Measurements from ENCODE around the gene COTL1.

Gene COTL1

DNA sequence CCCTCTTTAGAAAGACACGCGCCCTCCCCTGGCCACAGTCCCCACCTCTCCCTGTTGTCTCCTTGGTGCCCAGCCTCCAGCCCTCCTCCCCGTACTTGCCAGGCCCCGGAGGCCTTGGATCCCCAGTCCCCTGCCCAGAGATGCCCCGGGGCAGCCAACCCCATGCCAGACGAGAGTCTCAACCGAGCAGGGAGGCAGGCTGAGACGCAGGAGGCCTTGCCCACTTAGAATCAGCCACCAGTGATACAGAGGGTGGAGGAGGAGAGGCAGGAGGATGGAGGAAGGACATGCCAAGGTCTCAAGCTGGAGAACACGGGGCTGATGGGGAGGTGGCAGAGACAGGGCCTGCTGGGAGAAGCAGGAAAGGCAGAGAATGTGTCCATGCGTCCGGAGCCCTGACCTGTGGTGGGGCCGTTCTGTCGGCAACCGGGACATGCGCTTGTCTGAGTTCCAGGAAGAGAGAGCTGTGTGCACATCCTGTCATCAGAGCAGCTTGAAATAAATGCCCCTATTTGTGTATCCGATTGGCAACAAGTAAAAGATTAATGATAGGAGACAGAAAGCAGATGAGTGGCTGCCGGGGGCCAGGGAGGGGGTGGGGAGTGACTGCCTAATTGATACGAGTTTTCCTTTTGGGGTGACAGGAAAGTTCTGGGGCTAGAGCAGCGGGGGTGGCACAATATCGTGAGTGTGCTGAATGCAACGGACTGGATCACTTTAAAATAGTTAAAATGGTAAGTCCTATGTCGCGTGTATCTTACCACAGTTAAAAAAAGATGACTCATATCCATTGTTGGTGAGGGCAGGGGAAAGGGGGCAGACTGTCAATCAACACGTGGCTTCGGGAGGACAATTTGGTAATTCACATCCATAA, 68.7 kb downstream of the COTL1 start:
- Histone ChIP-seq H3K4me3 (ENCODE audit: low read depth in 1 of 5, low read length in 5 of 5) (peak overlapping the region in 1 of 5 donors; percentile 3), H3K27ac (ENCODE audit: low read depth, low read length) (no peak overlapping the region), H3K9me3 (ENCODE audit: control insufficient read depth in 5 of 5, low read length in 5 of 5) (no peaks in the 10 kb centered on the region), H3K27me3 (ENCODE audit: control insufficient read depth in 5 of 5, insufficient read depth in 4 of 5, low read length in 5 of 5) (peaks cover 0 to 15% (median 5%) of the 10 kb centered on the region in 5 donors), H3K9ac (ENCODE audit: low read length in 5 of 5) (no peak overlapping the region), H3K4me1 (ENCODE audit: control insufficient read depth in 5 of 5, insufficient read depth in 5 of 5, low read length in 5 of 5) (peaks cover 0 to 21% (median 4%) of the 10 kb centered on the region in 5 donors), H3K36me3 (ENCODE audit: control insufficient read depth in 5 of 5, insufficient read depth in 5 of 5, low read length in 5 of 5) (no peaks in the 10 kb centered on the region)

DNA sequence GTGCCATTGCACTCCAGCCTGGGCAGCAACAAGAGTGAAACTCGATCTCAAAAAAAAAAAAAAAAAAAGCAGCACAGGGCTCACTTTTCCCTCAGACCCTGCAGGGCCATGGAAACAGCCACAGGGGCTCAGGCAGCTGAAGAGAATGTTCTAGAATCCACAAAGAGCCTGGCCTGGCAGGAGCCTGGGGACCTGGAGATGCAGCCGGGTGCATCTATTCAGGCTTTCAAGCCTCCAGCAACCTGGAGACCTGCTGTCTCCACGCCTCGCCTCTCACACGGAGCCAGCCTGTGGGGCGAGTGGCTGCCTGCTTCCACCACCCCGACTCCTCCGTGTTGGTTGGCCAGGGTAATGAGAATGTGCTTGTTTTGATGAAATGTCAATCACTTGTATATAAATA, 69.4 kb downstream of the COTL1 start:
- no peak overlapping the region for H3K4me3 ChIP-seq (ENCODE audit: low read depth in 1 of 5, low read length in 5 of 5)
- no peak overlapping the region for H3K27ac ChIP-seq (ENCODE audit: low read depth, low read length)
- H3K9me3 ChIP-seq (ENCODE audit: control insufficient read depth in 5 of 5, low read length in 5 of 5), result no peaks in the 10 kb centered on the region
- no peaks in the 10 kb centered on the region for H3K36me3 ChIP-seq (ENCODE audit: control insufficient read depth in 5 of 5, insufficient read depth in 5 of 5, low read length in 5 of 5)
- H3K4me1 ChIP-seq (ENCODE audit: control insufficient read depth in 5 of 5, insufficient read depth in 5 of 5, low read length in 5 of 5), result peaks cover 0 to 24% (median 4%) of the 10 kb centered on the region in 5 donors
- H3K27me3 ChIP-seq (ENCODE audit: control insufficient read depth in 5 of 5, insufficient read depth in 4 of 5, low read length in 5 of 5), result peaks cover 0 to 15% (median 5%) of the 10 kb centered on the region in 5 donors
- H3K9ac ChIP-seq (ENCODE audit: low read length in 5 of 5), result no peak overlapping the region

DNA sequence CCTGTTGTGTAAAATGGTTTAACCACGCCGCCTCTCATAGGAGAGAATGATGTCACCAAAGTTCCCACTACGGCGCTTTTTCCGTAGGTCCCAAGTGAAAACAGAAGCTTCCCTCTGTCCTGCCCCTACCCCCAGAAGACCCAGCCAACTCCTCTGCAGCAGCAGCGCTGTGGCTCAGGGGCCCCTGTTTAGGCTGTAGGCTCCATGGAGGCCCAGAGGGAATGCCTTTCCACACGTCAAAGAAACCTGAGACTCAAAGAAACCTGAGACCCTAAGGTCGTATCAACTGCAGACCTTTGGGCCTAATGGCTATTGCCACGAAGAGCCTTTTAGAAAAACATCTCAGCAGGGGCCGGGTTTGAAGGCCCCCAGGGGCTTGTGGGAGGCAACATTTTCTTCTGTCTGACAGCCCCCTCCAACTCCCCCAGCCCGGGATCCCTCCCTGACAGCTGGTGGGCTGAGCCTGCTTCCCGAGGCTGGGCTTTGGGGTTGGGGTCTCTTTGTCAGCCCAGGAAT, 70.3 kb downstream of the COTL1 start:
- Histone ChIP-seq H3K9me3 (ENCODE audit: control insufficient read depth in 5 of 5, low read length in 5 of 5) (no peaks in the 10 kb centered on the region), H3K36me3 (ENCODE audit: control insufficient read depth in 5 of 5, insufficient read depth in 5 of 5, low read length in 5 of 5) (no peaks in the 10 kb centered on the region), H3K9ac (ENCODE audit: low read length in 5 of 5) (no peak overlapping the region), H3K27me3 (ENCODE audit: control insufficient read depth in 5 of 5, insufficient read depth in 4 of 5, low read length in 5 of 5) (peaks cover 0 to 13% (median 5%) of the 10 kb centered on the region in 5 donors), H3K27ac (ENCODE audit: low read depth, low read length) (no peak overlapping the region), H3K4me1 (ENCODE audit: control insufficient read depth in 5 of 5, insufficient read depth in 5 of 5, low read length in 5 of 5) (peaks cover 0 to 24% (median 4%) of the 10 kb centered on the region in 5 donors), H3K4me3 (ENCODE audit: low read depth in 1 of 5, low read length in 5 of 5) (no peak overlapping the region)

- H3K27me3 ChIP-seq (ENCODE audit: control insufficient read depth in 5 of 5, insufficient read depth in 4 of 5, low read length in 5 of 5), result peaks cover 0 to 13% (median 5%) of the 10 kb centered on the region in 5 donors
- H3K4me3 ChIP-seq (ENCODE audit: low read depth in 1 of 5, low read length in 5 of 5), result no peak overlapping the region
- H3K9me3 ChIP-seq (ENCODE audit: control insufficient read depth in 5 of 5, low read length in 5 of 5), result no peaks in the 10 kb centered on the region
- no peak overlapping the region for H3K9ac ChIP-seq (ENCODE audit: low read length in 5 of 5)
- H3K4me1 ChIP-seq (ENCODE audit: control insufficient read depth in 5 of 5, insufficient read depth in 5 of 5, low read length in 5 of 5), result peaks cover 0 to 24% (median 4%) of the 10 kb centered on the region in 5 donors
- H3K36me3 ChIP-seq (ENCODE audit: control insufficient read depth in 5 of 5, insufficient read depth in 5 of 5, low read length in 5 of 5), result no peaks in the 10 kb centered on the region
- H3K27ac ChIP-seq (ENCODE audit: low read depth, low read length), result no peak overlapping the region
Measured at GRCh38 chr16:84546669-84547545, 71.0 kb downstream of the COTL1 start.

GRCh38 chr16:84545114-84545737, 72.7 kb downstream of the COTL1 start:
- peaks cover 0 to 24% (median 4%) of the 10 kb centered on the region in 5 donors for H3K4me1 ChIP-seq (ENCODE audit: control insufficient read depth in 5 of 5, insufficient read depth in 5 of 5, low read length in 5 of 5)
- no peaks in the 10 kb centered on the region for H3K36me3 ChIP-seq (ENCODE audit: control insufficient read depth in 5 of 5, insufficient read depth in 5 of 5, low read length in 5 of 5)
- H3K9me3 ChIP-seq (ENCODE audit: control insufficient read depth in 5 of 5, low read length in 5 of 5), result no peaks in the 10 kb centered on the region
- H3K9ac ChIP-seq (ENCODE audit: low read length in 5 of 5), result no peak overlapping the region
- H3K4me3 ChIP-seq (ENCODE audit: low read depth in 1 of 5, low read length in 5 of 5), result no peak overlapping the region
- no peak overlapping the region for H3K27ac ChIP-seq (ENCODE audit: low read depth, low read length)
- H3K27me3 ChIP-seq (ENCODE audit: control insufficient read depth in 5 of 5, insufficient read depth in 4 of 5, low read length in 5 of 5), result peaks cover 0 to 13% (median 5%) of the 10 kb centered on the region in 5 donors

DNA sequence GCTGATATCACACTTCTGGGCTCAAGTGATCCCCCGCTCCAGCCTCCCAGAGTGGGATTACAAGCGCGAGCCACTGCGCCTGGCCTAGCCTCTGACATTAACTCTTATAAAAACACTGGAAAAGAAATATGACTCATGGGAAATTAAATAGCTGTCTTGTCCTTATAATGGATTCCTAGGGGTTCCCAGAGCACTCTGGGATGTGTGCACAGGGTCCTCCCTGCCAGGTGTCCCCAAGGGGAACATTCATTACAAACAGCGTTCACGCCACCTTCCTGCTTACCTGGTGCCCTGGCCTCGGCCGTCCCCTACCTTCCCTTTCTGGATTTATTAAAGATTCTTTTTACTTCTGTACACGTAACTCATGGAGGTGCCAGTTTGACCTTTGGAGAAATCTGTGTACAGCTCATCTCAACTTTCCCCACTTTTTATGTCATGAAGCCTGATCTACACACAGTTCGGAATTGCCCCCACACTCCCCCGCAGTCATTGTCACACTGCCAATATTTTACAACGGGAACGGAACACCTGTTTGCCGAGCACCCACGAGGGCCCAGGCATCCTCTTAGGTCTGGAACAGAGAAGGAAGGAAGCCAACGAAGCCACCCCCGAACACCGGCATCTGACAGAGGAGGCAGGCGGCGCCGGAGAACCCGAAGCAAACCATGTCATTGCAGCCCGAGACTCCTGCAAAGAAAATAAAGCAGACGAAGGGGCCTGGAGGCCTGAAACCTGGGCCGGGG, 73.7 kb downstream of the COTL1 start:
- Histone ChIP-seq H3K9ac (ENCODE audit: low read length in 5 of 5) (no peak overlapping the region), H3K4me1 (ENCODE audit: control insufficient read depth in 5 of 5, insufficient read depth in 5 of 5, low read length in 5 of 5) (peaks cover 0 to 14% (median 4%) of the 10 kb centered on the region in 5 donors), H3K27me3 (ENCODE audit: control insufficient read depth in 5 of 5, insufficient read depth in 4 of 5, low read length in 5 of 5) (peaks cover 0 to 13% (median 5%) of the 10 kb centered on the region in 5 donors), H3K36me3 (ENCODE audit: control insufficient read depth in 5 of 5, insufficient read depth in 5 of 5, low read length in 5 of 5) (no peaks in the 10 kb centered on the region), H3K9me3 (ENCODE audit: control insufficient read depth in 5 of 5, low read length in 5 of 5) (no peaks in the 10 kb centered on the region), H3K27ac (ENCODE audit: low read depth, low read length) (no peak overlapping the region), H3K4me3 (ENCODE audit: low read depth in 1 of 5, low read length in 5 of 5) (no peak overlapping the region)

DNA sequence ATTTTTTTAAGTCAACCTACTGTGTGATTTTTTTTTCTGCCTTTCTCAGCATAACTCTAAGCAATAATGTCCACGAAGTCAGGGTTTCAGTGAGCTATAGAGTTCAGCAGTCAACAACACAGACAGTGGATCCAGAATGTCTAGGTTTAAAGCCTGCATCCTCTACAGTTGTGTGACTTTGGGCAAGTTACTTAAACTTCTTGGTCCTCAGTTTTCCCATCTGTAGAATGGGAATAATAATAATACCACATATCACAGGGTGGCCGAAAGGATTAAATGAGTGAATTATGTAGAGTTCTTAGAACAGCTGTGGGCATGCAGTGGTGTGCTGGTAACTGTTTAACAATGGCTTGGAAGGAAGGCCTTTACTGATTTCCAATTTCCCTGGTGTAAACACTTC, 74.6 kb downstream of the COTL1 start:
- Histone ChIP-seq H3K4me3 (ENCODE audit: low read depth in 1 of 5, low read length in 5 of 5) (no peak overlapping the region), H3K9me3 (ENCODE audit: control insufficient read depth in 5 of 5, low read length in 5 of 5) (no peaks in the 10 kb centered on the region)

DNA sequence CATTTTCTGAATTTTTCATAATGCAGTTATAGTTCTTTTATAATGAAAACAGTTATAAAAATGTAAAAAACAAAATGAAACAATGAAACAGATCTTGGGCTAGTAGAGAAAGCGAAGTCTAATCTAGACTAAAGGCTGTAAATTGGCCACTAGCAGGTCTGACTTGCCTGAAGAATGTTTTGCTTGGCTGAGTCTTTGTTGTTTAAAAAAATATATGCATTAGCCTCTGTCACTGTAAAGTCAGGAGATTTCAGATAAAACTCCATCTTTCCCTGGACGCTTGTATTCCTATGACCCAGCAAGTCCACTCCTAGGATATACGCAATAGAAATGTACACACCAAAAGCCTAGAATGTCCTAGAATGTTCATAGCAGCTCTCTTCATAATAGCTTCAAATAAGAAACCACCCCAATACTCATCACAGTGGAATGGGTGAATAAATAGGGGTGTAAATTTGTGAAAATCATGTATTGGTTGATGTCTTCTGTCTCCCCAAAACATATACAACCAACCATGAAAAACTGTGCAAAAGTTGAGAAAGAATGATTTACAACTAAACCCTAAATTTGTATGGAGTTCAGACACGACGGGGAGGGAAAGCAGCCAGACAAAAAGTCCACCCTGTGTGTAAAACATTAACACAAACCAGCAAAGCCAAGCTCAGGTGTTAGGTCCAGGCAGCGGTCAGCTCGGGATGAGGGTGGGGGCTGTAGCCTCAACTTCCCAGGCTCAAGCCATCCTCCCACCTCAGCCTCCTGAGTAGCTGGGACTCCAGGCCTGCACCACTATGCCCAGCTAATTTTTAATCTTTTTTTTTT, 75.7 kb downstream of the COTL1 start:
- Histone ChIP-seq H3K36me3 (ENCODE audit: control insufficient read depth in 5 of 5, insufficient read depth in 5 of 5, low read length in 5 of 5) (no peaks in the 10 kb centered on the region), H3K4me1 (ENCODE audit: control insufficient read depth in 5 of 5, insufficient read depth in 5 of 5, low read length in 5 of 5) (peaks cover 0 to 14% (median 4%) of the 10 kb centered on the region in 5 donors), H3K9me3 (ENCODE audit: control insufficient read depth in 5 of 5, low read length in 5 of 5) (no peaks in the 10 kb centered on the region), H3K27me3 (ENCODE audit: control insufficient read depth in 5 of 5, insufficient read depth in 4 of 5, low read length in 5 of 5) (peaks cover 0 to 13% (median 5%) of the 10 kb centered on the region in 5 donors), H3K9ac (ENCODE audit: low read length in 5 of 5) (no peak overlapping the region), H3K4me3 (ENCODE audit: low read depth in 1 of 5, low read length in 5 of 5) (no peak overlapping the region), H3K27ac (ENCODE audit: low read depth, low read length) (no peak overlapping the region)

More for the DNA sequence above, 74.6 kb downstream of the COTL1 start:
- H3K27ac ChIP-seq (ENCODE audit: low read depth, low read length), result no peak overlapping the region
- H3K36me3 ChIP-seq (ENCODE audit: control insufficient read depth in 5 of 5, insufficient read depth in 5 of 5, low read length in 5 of 5), result no peaks in the 10 kb centered on the region
- H3K27me3 ChIP-seq (ENCODE audit: control insufficient read depth in 5 of 5, insufficient read depth in 4 of 5, low read length in 5 of 5), result peaks cover 0 to 13% (median 5%) of the 10 kb centered on the region in 5 donors
- H3K4me1 ChIP-seq (ENCODE audit: control insufficient read depth in 5 of 5, insufficient read depth in 5 of 5, low read length in 5 of 5), result peaks cover 0 to 10% (median 4%) of the 10 kb centered on the region in 5 donors
- H3K9ac ChIP-seq (ENCODE audit: low read length in 5 of 5), result no peak overlapping the region
